PC-9 (cell line): ENCODE measurements around the gene DIAPH2.

Experiments
- CTCF ChIP-seq: fragments of 200-600 bp; sonication (generic); conservative IDR thresholded peaks from 2 replicates; pipeline ENCODE4 v1.6.1; 2017; ENCODE audit warnings: mixed run types, antibody characterized with exemption, mild to moderate bottlenecking, moderate library complexity
- EZH2 ChIP-seq: fragments of 200-600 bp; sonication (generic); IDR thresholded peaks from 2 replicates; pipeline ENCODE4 v1.8.0; 2017; ENCODE audit warnings: antibody characterized with exemption, low read depth

- TF ChIP-seq CTCF (no peak), EZH2 (no peak)
Observed at GRCh38 chrX:96703379-96703778, 18.7 kb downstream of the DIAPH2 start.
